CD4-positive, CD25-positive, alpha-beta regulatory T cell (primary cell): ENCODE measurements around the gene COA5. TPM values are rescaled to one million over a fixed set of nuclear protein-coding genes. Genes with fewer than 3 reads are reported as not detected.
A peak's percentile ranks its signal among the peaks of the same experiment; 100 is the strongest.

Source experiments
- ATAC-seq, 2 donors: fragments of 150-1000 bp; cut with Tn5 transposase; one replicate each; pipeline ENCODE4 v1.10.0; 2021; ENCODE audit warnings: low read depth in 2 of 2, moderate number of reproducible peaks in 2 of 2, moderate library complexity in 1 of 2
- DNase-seq, 3 donors: peaks; one replicate each; pipeline versions ENCODE4 v3.0.0 to v3.0.0-alpha.2; 2012 to 2022; ENCODE audit warnings: mixed read lengths in 1 of 3
- H3K27ac ChIP-seq: one replicate; pipeline ENCODE4 v1.7.0; 2013; ENCODE audit warnings: mild to moderate bottlenecking, low read length; ENCODE audit not compliant: insufficient read depth, poor library complexity, severe bottlenecking
- H3K27me3 ChIP-seq: one replicate; pipeline ENCODE4 v1.7.0; 2013; ENCODE audit warnings: low read length; ENCODE audit not compliant: control insufficient read depth, insufficient read depth
- H3K36me3 ChIP-seq: one replicate; pipeline ENCODE4 v1.7.0; 2013; ENCODE audit warnings: mild to moderate bottlenecking, low read length, moderate library complexity; ENCODE audit not compliant: control insufficient read depth, insufficient read depth
- H3K4me1 ChIP-seq: 2 replicates; pipeline ENCODE4 v1.7.0; 2013; ENCODE audit warnings: mild to moderate bottlenecking, low read length; ENCODE audit not compliant: insufficient read depth, control insufficient read depth, poor library complexity, severe bottlenecking
- H3K4me3 ChIP-seq: one replicate; pipeline ENCODE4 v1.7.0; 2013; ENCODE audit warnings: low read depth, mild to moderate bottlenecking, low read length, moderate library complexity
- H3K9me3 ChIP-seq, 2 experiments: 1 replicate in 1 of 2; 2 replicates in 1 of 2; pipeline ENCODE4 v1.7.0; 2013; ENCODE audit warnings: low read length in 2 of 2, mild to moderate bottlenecking in 1 of 2, moderate library complexity in 1 of 2; ENCODE audit not compliant: control insufficient read depth in 2 of 2
- H3K27ac Mint-ChIP-seq, 3 donors: one replicate each; pipeline ENCODE4 v1.8.0; 2020 to 2022; ENCODE audit warnings: mild to moderate bottlenecking in 3 of 3, mixed read lengths in 3 of 3, moderate library complexity in 2 of 3
- H3K27me3 Mint-ChIP-seq: one replicate; pipeline ENCODE4 v1.8.0; 2022; ENCODE audit warnings: mild to moderate bottlenecking, mixed read lengths
- H3K36me3 Mint-ChIP-seq: one replicate; pipeline ENCODE4 v1.8.0; 2020; ENCODE audit warnings: mixed read lengths
- H3K4me1 Mint-ChIP-seq, 4 donors: one replicate each; pipeline ENCODE4 v1.8.0; 2020 to 2022; ENCODE audit warnings: mixed read lengths in 4 of 4, mild to moderate bottlenecking in 1 of 4
- H3K4me3 Mint-ChIP-seq, 4 donors: one replicate each; pipeline ENCODE4 v1.8.0; 2020 to 2022; ENCODE audit warnings: mild to moderate bottlenecking in 4 of 4, mixed read lengths in 4 of 4, moderate library complexity in 3 of 4
- H3K9me3 Mint-ChIP-seq, 7 donors: one replicate each; pipeline ENCODE4 v1.8.0; 2020 to 2022; ENCODE audit warnings: mixed read lengths in 7 of 7, mild to moderate bottlenecking in 3 of 7, moderate library complexity in 2 of 7
- polyA plus RNA-seq, 4 donors: library from polyadenylated mRNA; unstranded; fragments of 300-500 nt; fragmentation: Illumina TruSeq; gene quantifications; one replicate each; pipeline ENCODE4 v1.2.3, GENCODE V29; 2021
- total RNA-seq: library from RNA; stranded (reverse); gene quantifications from one replicate; pipeline ENCODE4 v1.2.3, GENCODE V29; 2022

COA5 gene
- total and polyA plus RNA-seq, 5 donors from 2014 or later, result 20.4 to 40.7 (median 37.5) TPM

DNA sequence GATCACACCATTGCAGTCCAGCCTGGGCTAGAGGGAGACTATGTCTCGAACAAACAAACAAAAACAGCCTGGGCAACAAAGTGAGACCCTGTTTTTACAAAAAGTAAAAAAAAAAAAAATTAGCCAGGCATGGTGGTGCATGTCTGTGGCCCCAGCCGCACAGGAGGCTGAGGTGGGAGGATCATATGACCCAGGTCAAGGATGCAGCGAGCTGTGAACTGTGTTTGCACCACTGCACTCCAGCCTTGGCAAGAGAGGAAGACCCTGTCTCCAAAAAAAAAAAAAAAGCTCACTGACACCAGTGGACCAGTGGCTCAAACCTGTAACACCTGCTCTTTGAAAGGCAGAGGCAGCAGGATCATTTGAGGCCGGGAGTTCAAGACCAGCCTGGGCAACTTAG is 40.1 kb upstream of the COA5 start:
- Histone ChIP-seq H3K36me3 (peaks cover 39% of the 10 kb centered on the region), H3K9me3 (no peaks in the 10 kb centered on the region), H3K27me3 (no peaks in the 10 kb centered on the region), H3K27ac (no peak overlapping the region), H3K4me1 (peaks cover 18% of the 10 kb centered on the region), H3K4me3 (no peak overlapping the region)
- Mint-ChIP-seq H3K9me3 (peaks cover 0 to 10% (median 0%) of the 10 kb centered on the region in 7 donors), H3K4me3 (no peak overlapping the region), H3K4me1 (peaks cover 35 to 51% (median 44%) of the 10 kb centered on the region in 4 donors), H3K27ac (no peak overlapping the region), H3K27me3 (no peaks in the 10 kb centered on the region), H3K36me3 (peaks cover 46% of the 10 kb centered on the region)
- DNase-seq (no peak), ATAC-seq (no peak)

DNA sequence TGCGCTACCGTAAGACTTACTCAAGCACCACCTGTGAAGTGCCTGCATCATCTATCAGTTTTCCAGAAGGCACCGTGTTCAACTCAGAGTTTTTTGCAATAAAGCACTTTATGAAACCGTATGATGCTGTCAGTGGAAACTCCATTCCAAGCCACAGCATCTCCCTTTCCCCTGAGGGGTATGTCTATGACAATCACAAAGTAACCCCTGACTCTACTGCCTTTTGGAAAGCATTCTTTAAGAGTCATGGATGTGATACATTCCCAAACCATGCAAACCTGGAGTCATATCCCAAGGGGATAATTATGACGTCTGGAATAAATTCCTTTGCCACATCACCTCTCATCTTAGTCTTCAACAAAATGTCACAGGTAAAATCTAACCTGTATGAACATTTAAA is 39.3 kb upstream of the COA5 start:
- Histone ChIP-seq H3K27ac (no peak overlapping the region), H3K9me3 (no peaks in the 10 kb centered on the region), H3K4me1 (peaks cover 12% of the 10 kb centered on the region), H3K27me3 (no peaks in the 10 kb centered on the region), H3K4me3 (no peak overlapping the region), H3K36me3 (peaks cover 47% of the 10 kb centered on the region)
- Mint-ChIP-seq H3K27ac (no peak overlapping the region), H3K4me1 (peaks cover 30 to 43% (median 37%) of the 10 kb centered on the region in 4 donors), H3K27me3 (no peaks in the 10 kb centered on the region), H3K9me3 (peaks cover 0 to 10% (median 0%) of the 10 kb centered on the region in 7 donors), H3K4me3 (no peak overlapping the region), H3K36me3 (peaks cover 46% of the 10 kb centered on the region)
- ATAC-seq (no peak), DNase-seq (no peak)

DNA sequence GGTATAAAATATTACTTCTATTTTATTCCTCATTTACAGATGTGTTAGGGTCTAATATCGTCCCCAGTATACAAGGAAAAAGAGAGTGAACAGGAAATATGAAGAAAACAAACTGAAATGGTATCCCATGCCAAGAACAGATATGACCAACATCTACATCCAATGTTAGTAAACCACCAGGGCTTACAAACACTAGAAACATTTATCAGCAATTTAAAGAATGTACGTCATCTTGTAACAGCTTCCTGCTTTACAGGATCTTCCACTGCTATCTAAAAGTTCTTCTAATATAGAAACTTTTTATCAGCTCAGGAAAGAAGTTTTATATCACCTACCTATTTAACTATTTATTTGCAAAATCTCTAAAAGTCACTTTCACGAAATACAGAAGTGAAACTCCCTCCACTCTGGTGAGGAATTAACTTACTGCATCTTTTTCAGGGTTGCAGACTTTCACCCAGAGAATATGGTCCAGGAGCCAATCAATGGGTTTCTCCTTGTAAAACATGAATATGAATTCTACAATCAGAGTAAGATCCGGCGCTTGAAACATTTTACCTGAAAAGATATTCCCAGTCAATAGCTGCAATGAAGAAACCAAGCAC is 35.3 kb upstream of the COA5 start:
- Histone ChIP-seq H3K4me1 (no peaks in the 10 kb centered on the region), H3K4me3 (no peak overlapping the region), H3K9me3 (no peaks in the 10 kb centered on the region), H3K27ac (no peak overlapping the region), H3K36me3 (peaks cover 59% of the 10 kb centered on the region), H3K27me3 (no peaks in the 10 kb centered on the region)
- no peak for DNase-seq
- ATAC-seq, result no peak
- no peaks in the 10 kb centered on the region for H3K9me3 Mint-ChIP-seq
- H3K36me3 Mint-ChIP-seq, result peaks cover 23% of the 10 kb centered on the region
- H3K4me3 Mint-ChIP-seq, result no peak overlapping the region
- peak overlapping the region in 1 of 3 donors; percentile 68 for H3K27ac Mint-ChIP-seq
- no peaks in the 10 kb centered on the region for H3K27me3 Mint-ChIP-seq
- H3K4me1 Mint-ChIP-seq, result peaks cover 2 to 14% (median 6%) of the 10 kb centered on the region in 4 donors

DNA sequence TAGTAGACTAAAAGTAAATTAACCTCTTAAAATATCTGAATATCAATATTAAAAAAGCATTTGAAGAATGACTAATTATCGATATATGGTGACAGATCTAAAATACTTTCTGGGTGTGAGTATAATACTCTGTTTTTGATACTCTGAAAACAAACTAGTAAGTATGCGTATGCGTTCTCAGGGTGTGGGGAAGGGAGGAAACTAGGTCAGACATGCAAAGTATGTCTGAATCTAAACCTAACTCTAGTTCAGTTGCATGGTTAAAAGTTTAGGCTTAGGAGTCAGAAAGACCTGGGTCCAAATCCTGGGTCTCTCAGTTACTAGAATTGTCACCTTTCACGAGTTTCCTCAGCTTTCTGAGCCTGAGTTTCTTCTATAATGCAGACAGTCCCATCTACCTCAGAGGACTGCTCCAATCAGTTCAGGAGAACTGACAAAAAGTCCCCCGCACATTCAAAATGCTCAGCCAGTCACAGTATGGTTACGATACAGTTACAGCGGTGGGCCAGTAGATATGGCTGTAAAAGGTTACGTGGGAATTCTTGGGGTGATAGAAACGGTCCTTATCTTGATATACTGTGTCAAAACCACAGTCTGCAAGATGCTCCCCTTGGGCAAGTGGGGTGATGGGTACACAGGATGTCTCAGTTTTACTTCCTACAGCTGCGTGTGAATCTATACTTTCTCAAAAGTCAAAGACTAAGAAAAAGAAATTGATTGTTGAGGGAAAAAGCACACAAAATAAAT is 29.3 kb upstream of the COA5 start:
- H3K9me3 ChIP-seq, result no peaks in the 10 kb centered on the region
- peak overlapping the region; percentile 48 for H3K27ac ChIP-seq
- DNase-seq (peak; percentile 13 to 74 (median 37)), ATAC-seq (peak; percentile 81)
- peaks cover 0 to 2% (median 0%) of the 10 kb centered on the region in 7 donors for H3K9me3 Mint-ChIP-seq
- peak overlapping the region; percentile 57 to 94 (median 82) for H3K27ac Mint-ChIP-seq
- H3K36me3 ChIP-seq, result peaks cover 56% of the 10 kb centered on the region
- peak overlapping the region in 3 of 4 donors; percentile 69 to 85 (median 83) for H3K4me3 Mint-ChIP-seq
- peaks cover 32% of the 10 kb centered on the region for H3K36me3 Mint-ChIP-seq
- H3K4me3 ChIP-seq, result peak overlapping the region; percentile 62
- no peaks in the 10 kb centered on the region for H3K27me3 ChIP-seq
- peaks cover 21 to 35% (median 30%) of the 10 kb centered on the region in 4 donors for H3K4me1 Mint-ChIP-seq
- peaks cover 11% of the 10 kb centered on the region for H3K4me1 ChIP-seq
- H3K27me3 Mint-ChIP-seq, result no peaks in the 10 kb centered on the region

DNA sequence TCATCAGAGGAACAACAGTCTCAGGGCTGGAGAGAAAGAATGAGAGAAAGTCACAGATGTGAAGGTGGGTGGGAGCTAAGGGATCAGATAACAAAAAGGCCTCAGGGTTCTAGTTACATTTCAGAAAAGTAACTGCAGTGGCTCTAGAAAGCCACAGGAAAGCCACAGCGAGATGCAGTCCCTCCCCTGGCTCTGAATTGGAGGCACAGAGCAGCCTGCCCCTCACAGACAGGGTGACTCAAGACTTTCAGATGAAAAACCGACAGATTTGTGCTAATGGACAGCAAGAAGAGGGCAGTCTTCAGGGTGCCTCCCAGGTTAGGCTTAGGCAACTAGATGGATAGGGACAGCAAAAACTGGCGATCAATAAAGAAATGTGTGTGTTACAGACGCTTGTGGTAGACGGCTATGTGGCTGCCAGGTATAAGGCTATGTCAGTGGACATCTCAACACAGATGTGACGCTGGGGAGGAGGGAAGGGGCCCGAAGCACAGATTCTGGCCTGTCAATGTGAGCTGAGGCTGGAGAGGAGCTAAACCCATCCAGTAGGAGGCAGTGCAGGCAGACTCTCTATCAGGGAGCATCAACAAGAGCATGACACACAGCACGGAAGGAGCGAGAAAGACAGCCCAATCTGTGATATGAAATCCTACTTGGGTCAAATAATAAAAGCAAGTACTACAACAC is 26.2 kb upstream of the COA5 start:
- peak overlapping the region in 1 of 4 donors; percentile 26 for H3K4me3 Mint-ChIP-seq
- Histone ChIP-seq H3K27ac (peak overlapping the region; percentile 15), H3K27me3 (no peaks in the 10 kb centered on the region), H3K36me3 (peaks cover 64% of the 10 kb centered on the region), H3K4me1 (peaks cover 11% of the 10 kb centered on the region), H3K9me3 (no peaks in the 10 kb centered on the region), H3K4me3 (no peak overlapping the region)
- peaks cover 0 to 2% (median 0%) of the 10 kb centered on the region in 7 donors for H3K9me3 Mint-ChIP-seq
- DNase-seq (peak in 2 of 3 donors; percentile 9 to 52), ATAC-seq (no peak)
- no peaks in the 10 kb centered on the region for H3K27me3 Mint-ChIP-seq
- peak overlapping the region; percentile 74 to 83 (median 76) for H3K27ac Mint-ChIP-seq
- peaks cover 21 to 32% (median 28%) of the 10 kb centered on the region in 4 donors for H3K4me1 Mint-ChIP-seq
- peaks cover 42% of the 10 kb centered on the region for H3K36me3 Mint-ChIP-seq

DNA sequence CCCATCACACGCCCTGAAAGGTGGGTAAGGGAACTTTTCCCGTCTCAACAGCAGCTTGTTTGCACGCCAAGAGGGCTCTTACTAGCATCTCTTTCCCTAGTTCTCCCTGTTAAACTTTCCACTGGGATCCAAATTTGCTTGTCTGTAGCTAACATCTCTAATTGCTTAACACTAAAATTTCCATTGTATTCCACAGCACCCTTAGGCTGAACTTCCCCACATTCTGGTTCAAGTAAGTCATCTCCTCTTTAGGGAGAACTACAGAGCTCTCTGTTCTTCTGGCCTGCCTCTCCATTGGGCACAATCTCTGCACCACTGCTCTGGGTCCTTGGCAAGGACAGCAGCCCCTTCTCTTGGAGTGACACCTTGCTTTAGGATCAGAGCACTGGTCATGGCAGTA is 24.0 kb upstream of the COA5 start:
- peaks cover 0 to 2% (median 0%) of the 10 kb centered on the region in 7 donors for H3K9me3 Mint-ChIP-seq
- H3K27me3 Mint-ChIP-seq, result no peaks in the 10 kb centered on the region
- peak overlapping the region in 1 of 3 donors; percentile 28 for H3K27ac Mint-ChIP-seq
- no peak overlapping the region for H3K27ac ChIP-seq
- peaks cover 43% of the 10 kb centered on the region for H3K36me3 Mint-ChIP-seq
- no peaks in the 10 kb centered on the region for H3K27me3 ChIP-seq
- H3K4me3 ChIP-seq, result no peak overlapping the region
- peaks cover 70% of the 10 kb centered on the region for H3K36me3 ChIP-seq
- ATAC-seq (no peak), DNase-seq (no peak)
- no peaks in the 10 kb centered on the region for H3K9me3 ChIP-seq
- no peak overlapping the region for H3K4me3 Mint-ChIP-seq
- H3K4me1 Mint-ChIP-seq, result peaks cover 11 to 21% (median 17%) of the 10 kb centered on the region in 4 donors
- peaks cover 6% of the 10 kb centered on the region for H3K4me1 ChIP-seq

DNA sequence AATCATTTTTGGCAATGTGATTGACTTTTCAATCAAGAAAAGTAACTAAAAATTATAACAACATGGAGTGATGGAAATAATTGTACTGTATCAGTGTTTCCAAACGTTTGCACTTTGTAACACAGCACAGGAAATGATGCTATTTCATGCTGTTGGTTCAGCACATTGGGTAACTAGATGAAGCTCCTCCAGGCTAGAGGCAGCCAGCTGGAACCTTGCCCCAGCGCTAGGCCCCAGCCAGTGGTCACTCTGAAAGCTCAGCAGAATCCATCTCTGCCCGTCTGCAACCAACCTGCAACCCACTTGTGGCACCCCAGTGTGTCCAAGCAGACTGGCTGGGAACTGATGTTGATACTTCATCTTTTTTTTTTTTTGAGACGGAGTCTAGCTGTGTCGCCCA is 15.3 kb upstream of the COA5 start:
- Histone ChIP-seq H3K36me3 (peaks cover 47% of the 10 kb centered on the region), H3K27me3 (no peaks in the 10 kb centered on the region), H3K27ac (no peak overlapping the region), H3K9me3 (no peaks in the 10 kb centered on the region), H3K4me1 (no peaks in the 10 kb centered on the region), H3K4me3 (no peak overlapping the region)
- Mint-ChIP-seq H3K4me3 (no peak overlapping the region), H3K36me3 (peaks cover 28% of the 10 kb centered on the region), H3K27me3 (no peaks in the 10 kb centered on the region), H3K9me3 (no peaks in the 10 kb centered on the region), H3K4me1 (peaks cover 0 to 23% (median 8%) of the 10 kb centered on the region in 4 donors), H3K27ac (no peak overlapping the region)
- ATAC-seq, result no peak
- DNase-seq, result no peak
